H9 (cell line): ENCODE results near the gene LEFTY1. TPM values are rescaled to one million over a fixed set of nuclear protein-coding genes. Genes with fewer than 3 reads are reported as not detected.

Source experiments
- DNase-seq: peaks from one replicate; pipeline ENCODE4 v3.0.0-alpha.2; 2017
- H2AFZ ChIP-seq: one replicate; pipeline ENCODE4 v1.6.1; 2013; ENCODE audit warnings: mild to moderate bottlenecking, low read length, control low read depth, moderate library complexity
- H2AK5ac ChIP-seq: 2 replicates; pipeline ENCODE4 v1.6.1; 2013; ENCODE audit warnings: low read length, control low read depth, mixed read lengths; ENCODE audit not compliant: insufficient read length
- H2BK120ac ChIP-seq: one replicate; pipeline ENCODE4 v1.6.1; 2013; ENCODE audit warnings: low read depth, mild to moderate bottlenecking, low read length, control low read depth, inconsistent platforms; ENCODE audit not compliant: poor library complexity, severe bottlenecking
- H2BK12ac ChIP-seq: 2 replicates; pipeline ENCODE4 v1.6.1; 2013; ENCODE audit warnings: low read length, control low read depth, mixed read lengths, low read depth; ENCODE audit not compliant: insufficient read length
- H2BK15ac ChIP-seq: 2 replicates; pipeline ENCODE4 v1.6.1; 2013; ENCODE audit warnings: low read depth, low read length, control low read depth
- H2BK20ac ChIP-seq: one replicate; pipeline ENCODE4 v1.6.1; 2013; ENCODE audit warnings: low read depth, mild to moderate bottlenecking, low read length, control low read depth, inconsistent platforms; ENCODE audit not compliant: poor library complexity, severe bottlenecking
- H2BK5ac ChIP-seq: 2 replicates; pipeline ENCODE4 v1.6.1; 2013; ENCODE audit warnings: low read length, control low read depth, mixed read lengths; ENCODE audit not compliant: insufficient read length
- H3K14ac ChIP-seq: 2 replicates; pipeline ENCODE4 v1.6.1; 2013; ENCODE audit warnings: low read length, control low read depth; ENCODE audit not compliant: insufficient read depth
- H3K18ac ChIP-seq: 2 replicates; pipeline ENCODE4 v1.6.1; 2013; ENCODE audit warnings: low read depth, mild to moderate bottlenecking, mixed read lengths, low read length, control low read depth; ENCODE audit not compliant: insufficient read length
- H3K23ac ChIP-seq: 2 replicates; pipeline ENCODE4 v1.6.1; 2013; ENCODE audit warnings: low read length, control low read depth, mixed read lengths, low read depth; ENCODE audit not compliant: insufficient read length
- H3K23me2 ChIP-seq: 2 replicates; pipeline ENCODE4 v1.6.1; 2013; ENCODE audit warnings: low read depth, mild to moderate bottlenecking, mixed read lengths, low read length, control low read depth; ENCODE audit not compliant: insufficient read length, poor library complexity, severe bottlenecking
- H3K27ac ChIP-seq: 2 replicates; pipeline ENCODE4 v1.5.1; 2013; ENCODE audit warnings: low read length, control low read depth, mixed read lengths, low read depth; ENCODE audit not compliant: insufficient read length
- H3K27me3 ChIP-seq: 2 replicates; pipeline ENCODE4 v1.6.1; 2013; ENCODE audit warnings: low read length, control low read depth, inconsistent platforms; ENCODE audit not compliant: insufficient read depth
- H3K4ac ChIP-seq: 2 replicates; pipeline ENCODE4 v1.6.1; 2013; ENCODE audit warnings: low read depth, mild to moderate bottlenecking, control low read depth, inconsistent platforms, low read length, moderate library complexity
- H3K4me1 ChIP-seq: 2 replicates; pipeline ENCODE4 v1.6.1; 2013; ENCODE audit warnings: low read length, control low read depth, inconsistent platforms; ENCODE audit not compliant: insufficient read depth
- H3K4me2 ChIP-seq: 2 replicates; pipeline ENCODE4 v1.6.1; 2013; ENCODE audit warnings: low read length, control low read depth, mixed read lengths; ENCODE audit not compliant: insufficient read length, insufficient read depth
- H3K56ac ChIP-seq: 2 replicates; pipeline ENCODE4 v1.6.1; 2013; ENCODE audit warnings: low read depth, mild to moderate bottlenecking, mixed read lengths, low read length, control low read depth; ENCODE audit not compliant: insufficient read length
- H3K79me1 ChIP-seq: 2 replicates; pipeline ENCODE4 v1.6.1; 2013; ENCODE audit warnings: low read depth, mild to moderate bottlenecking, moderate library complexity, low read length, control low read depth, inconsistent platforms; ENCODE audit not compliant: insufficient read depth, poor library complexity, severe bottlenecking
- H3K79me2 ChIP-seq: 2 replicates; pipeline ENCODE4 v1.6.1; 2013; ENCODE audit warnings: low read length, control low read depth, inconsistent platforms; ENCODE audit not compliant: insufficient read depth
- H3K9ac ChIP-seq: 2 replicates; pipeline ENCODE4 v1.6.1; 2013; ENCODE audit warnings: low read length, control low read depth, mixed read lengths; ENCODE audit not compliant: insufficient read length; ENCODE audit errors: extremely low read depth
- H3K9me3 ChIP-seq: one replicate; pipeline ENCODE4 v1.6.1; 2013; ENCODE audit warnings: low read depth, low read length, inconsistent platforms; ENCODE audit not compliant: control insufficient read depth
- H3T11ph ChIP-seq: one replicate; pipeline ENCODE4 v1.6.1; 2013; ENCODE audit warnings: mild to moderate bottlenecking, low read length, control low read depth, inconsistent platforms
- H4K20me1 ChIP-seq: one replicate; pipeline ENCODE4 v1.6.1; 2013; ENCODE audit not compliant: control insufficient read depth, insufficient read length, insufficient read depth
- H4K5ac ChIP-seq: 2 replicates; pipeline ENCODE4 v1.6.1; 2013; ENCODE audit warnings: low read depth, mild to moderate bottlenecking, mixed read lengths, low read length, control low read depth; ENCODE audit not compliant: insufficient read length
- H4K8ac ChIP-seq: replicated peaks from 2 replicates; pipeline ENCODE4 v1.6.1; 2013; ENCODE audit warnings: low read length, control low read depth, mixed read lengths, low read depth; ENCODE audit not compliant: insufficient read length
- H4K91ac ChIP-seq: 2 replicates; pipeline ENCODE4 v1.6.1; 2013; ENCODE audit warnings: low read depth, mild to moderate bottlenecking, moderate library complexity, mixed read lengths, low read length, control low read depth; ENCODE audit not compliant: insufficient read length
- H3K27ac Mint-ChIP-seq, 3 experiments: 2 replicates in 2 of 3; 3 replicates in 1 of 3; pipeline ENCODE4 v1.8.0; 2020 to 2021; ENCODE audit warnings: mixed read lengths in 3 of 3, mild to moderate bottlenecking in 1 of 3, moderate library complexity in 1 of 3
- H3K27me3 Mint-ChIP-seq: 2 replicates; pipeline ENCODE4 v1.8.0; 2021; ENCODE audit warnings: low read depth, mild to moderate bottlenecking, moderate library complexity, mixed read lengths
- H3K36me3 Mint-ChIP-seq, 3 experiments: 2 replicates in 2 of 3; 3 replicates in 1 of 3; pipeline ENCODE4 v1.8.0; 2020 to 2021; ENCODE audit warnings: low read depth in 3 of 3, mixed read lengths in 3 of 3; ENCODE audit not compliant: insufficient read depth in 1 of 3
- H3K4me1 Mint-ChIP-seq, 2 experiments: 2 replicates each; pipeline ENCODE4 v1.8.0; 2020; ENCODE audit warnings: mixed read lengths in 2 of 2
- H3K4me3 Mint-ChIP-seq, 2 experiments: 2 replicates in 1 of 2; 3 replicates in 1 of 2; pipeline ENCODE4 v1.8.0; 2020 to 2021; ENCODE audit warnings: mild to moderate bottlenecking in 2 of 2, mixed read lengths in 2 of 2, moderate library complexity in 1 of 2
- H3K9me3 Mint-ChIP-seq, 2 experiments: 2 replicates in 1 of 2; 3 replicates in 1 of 2; pipeline ENCODE4 v1.8.0; 2020; ENCODE audit warnings: mild to moderate bottlenecking in 2 of 2, mixed read lengths in 2 of 2, moderate library complexity in 1 of 2
- WGBS: extraction: QIAGEN DNeasy Blood & Tissue Kit; methylation state at CpG from one replicate; pipeline ENCODE4 v1.1.7; 2013; ENCODE audit warnings: missing lambda C conversion rate, low lambda C conversion rate, mixed read lengths; ENCODE audit not compliant: insufficient read length; ENCODE audit errors: extremely low coverage; 5-methylcytosine and 5-hydroxymethylcytosine counted together
- total RNA-seq: library from RNA; stranded (reverse); gene quantifications from 2 replicates; pipeline ENCODE4 v1.2.1, GENCODE V29; 2021
- TF ChIP-seq, protein P1 (sequence below): fragments of 200-600 bp; sonication (generic); conservative IDR thresholded peaks from 3 replicates; pipeline ENCODE4 v1.8.0; 2021; ENCODE audit warnings: antibody characterized with exemption, mild to moderate bottlenecking

LEFTY1 gene
- total RNA-seq, 1 experiment from 2014 or later, result 107 TPM

DNA sequence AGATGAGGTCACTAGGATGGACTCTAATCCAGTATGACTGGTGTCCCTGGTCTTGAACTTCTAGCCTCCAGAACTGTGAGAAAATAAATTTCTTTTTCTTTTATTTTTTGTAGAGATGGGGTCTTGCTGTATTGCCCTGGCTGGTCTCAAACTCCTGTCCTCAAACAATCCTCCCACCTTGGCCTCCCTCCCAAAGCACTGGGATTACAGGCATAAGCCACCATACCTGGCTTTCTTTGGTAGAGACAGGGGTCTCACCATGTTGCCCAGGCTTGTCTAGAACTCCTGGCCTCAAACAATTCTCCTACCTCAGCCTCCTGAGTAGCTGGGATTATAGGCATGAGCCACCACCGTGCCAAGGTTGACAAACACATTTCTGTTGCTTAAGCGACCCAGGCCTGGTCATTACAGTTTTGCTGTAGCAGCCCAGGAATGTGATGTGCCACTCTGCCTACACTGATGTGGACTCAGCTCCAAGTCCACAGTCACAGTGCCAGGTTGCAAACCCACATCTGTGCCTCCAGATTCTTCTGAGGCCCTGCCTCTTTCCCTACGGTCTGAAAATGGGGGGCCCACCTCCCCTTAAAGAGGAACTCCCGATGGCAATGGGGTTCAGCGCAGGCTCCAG lies 19.2 kb upstream of the LEFTY1 start:
- Mint-ChIP-seq H3K36me3 (no peaks in the 10 kb centered on the region), H3K4me1 (peaks cover 18 to 23% of the 10 kb centered on the region in 2 experiments), H3K9me3 (no peaks in the 10 kb centered on the region), H3K4me3 (no peak overlapping the region), H3K27me3 (peaks cover 5% of the 10 kb centered on the region), H3K27ac (peak overlapping the region in 2 of 3 experiments; percentile 65 to 66; a peak in 2 of 7 replicates)
- Histone ChIP-seq H3T11ph (no peak overlapping the region), H4K5ac (no peak overlapping the region), H4K8ac (no peak overlapping the region), H2BK15ac (no peak overlapping the region), H2BK20ac (no peak overlapping the region), H3K9me3 (no peaks in the 10 kb centered on the region), H3K14ac (no peak overlapping the region), H3K18ac (no peak overlapping the region), H3K56ac (no peak overlapping the region), H2BK120ac (no peak overlapping the region), H3K79me1 (no peaks in the 10 kb centered on the region), H3K27ac (no peak overlapping the region), H2AFZ (no peak overlapping the region), H2BK12ac (no peak overlapping the region), H3K23me2 (no peaks in the 10 kb centered on the region), H3K27me3 (no peaks in the 10 kb centered on the region), H3K23ac (no peak overlapping the region), H3K4ac (no peak overlapping the region), H3K79me2 (no peaks in the 10 kb centered on the region), H3K4me1 (no peaks in the 10 kb centered on the region; the same call in 1 of the 2 replicates), H2BK5ac (no peak overlapping the region), H3K9ac (no peak overlapping the region), H4K20me1 (no peaks in the 10 kb centered on the region), H3K4me2 (no peak overlapping the region), H4K91ac (no peak overlapping the region), H2AK5ac (no peak overlapping the region)
- TF ChIP-seq, protein P1, sequence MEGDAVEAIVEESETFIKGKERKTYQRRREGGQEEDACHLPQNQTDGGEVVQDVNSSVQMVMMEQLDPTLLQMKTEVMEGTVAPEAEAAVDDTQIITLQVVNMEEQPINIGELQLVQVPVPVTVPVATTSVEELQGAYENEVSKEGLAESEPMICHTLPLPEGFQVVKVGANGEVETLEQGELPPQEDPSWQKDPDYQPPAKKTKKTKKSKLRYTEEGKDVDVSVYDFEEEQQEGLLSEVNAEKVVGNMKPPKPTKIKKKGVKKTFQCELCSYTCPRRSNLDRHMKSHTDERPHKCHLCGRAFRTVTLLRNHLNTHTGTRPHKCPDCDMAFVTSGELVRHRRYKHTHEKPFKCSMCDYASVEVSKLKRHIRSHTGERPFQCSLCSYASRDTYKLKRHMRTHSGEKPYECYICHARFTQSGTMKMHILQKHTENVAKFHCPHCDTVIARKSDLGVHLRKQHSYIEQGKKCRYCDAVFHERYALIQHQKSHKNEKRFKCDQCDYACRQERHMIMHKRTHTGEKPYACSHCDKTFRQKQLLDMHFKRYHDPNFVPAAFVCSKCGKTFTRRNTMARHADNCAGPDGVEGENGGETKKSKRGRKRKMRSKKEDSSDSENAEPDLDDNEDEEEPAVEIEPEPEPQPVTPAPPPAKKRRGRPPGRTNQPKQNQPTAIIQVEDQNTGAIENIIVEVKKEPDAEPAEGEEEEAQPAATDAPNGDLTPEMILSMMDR, result no peak
- WGBS, result no CpG with 5 or more reads among the region's 5 CpGs
- no peak for DNase-seq
